SHP77 (cell line): Measurements from ENCODE around the gene PRDM13.
"Not testable (repeated sequence)": the region's sequence is repeated elsewhere in the genome, so short reads cannot be mapped to it uniquely, and the experiment has no call there.

ENCODE experiments used
- DNase-seq, 2 experiments: peaks; one replicate each; lab custom pipeline; 2025; lab: John Stamatoyannopoulos, UW

PRDM13 gene

DNA sequence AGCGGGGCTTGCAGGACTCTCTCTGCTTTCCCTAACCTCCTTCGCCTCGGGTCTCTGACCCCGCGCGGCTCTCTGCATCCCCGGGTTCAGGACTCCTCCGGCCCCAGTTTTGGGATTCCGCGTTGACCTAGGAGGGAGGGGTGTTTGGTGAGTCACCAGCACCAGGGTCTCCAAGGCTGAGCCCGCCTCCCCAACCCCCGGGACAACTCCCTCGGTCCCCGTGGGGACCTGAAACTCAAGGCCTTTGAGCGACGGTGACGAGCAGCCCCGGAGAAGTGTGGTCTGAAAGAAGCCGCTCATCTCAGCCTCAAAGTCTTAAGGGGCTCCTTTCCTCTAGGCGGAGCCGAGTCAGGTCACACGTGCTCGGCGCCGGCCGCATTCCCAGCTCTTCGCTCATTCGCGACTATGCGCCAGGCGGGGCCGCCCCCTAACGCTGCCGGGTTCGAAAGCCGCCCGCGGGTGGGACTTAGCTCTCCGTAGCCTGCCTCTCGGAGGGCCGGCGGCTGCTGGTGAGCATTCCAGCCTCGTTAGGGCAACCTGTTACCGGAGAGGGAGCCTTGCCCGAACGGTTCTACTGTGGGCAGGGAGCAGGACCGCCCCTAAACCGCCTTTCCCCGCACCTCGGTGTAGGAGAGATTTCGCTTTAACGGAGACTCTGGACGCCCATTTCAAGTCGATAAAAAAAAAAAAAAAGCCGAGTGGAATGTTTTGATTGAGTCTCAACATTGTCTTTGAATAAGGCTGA is 3.0 kb upstream of the PRDM13 start:
- no peak for DNase-seq

DNA sequence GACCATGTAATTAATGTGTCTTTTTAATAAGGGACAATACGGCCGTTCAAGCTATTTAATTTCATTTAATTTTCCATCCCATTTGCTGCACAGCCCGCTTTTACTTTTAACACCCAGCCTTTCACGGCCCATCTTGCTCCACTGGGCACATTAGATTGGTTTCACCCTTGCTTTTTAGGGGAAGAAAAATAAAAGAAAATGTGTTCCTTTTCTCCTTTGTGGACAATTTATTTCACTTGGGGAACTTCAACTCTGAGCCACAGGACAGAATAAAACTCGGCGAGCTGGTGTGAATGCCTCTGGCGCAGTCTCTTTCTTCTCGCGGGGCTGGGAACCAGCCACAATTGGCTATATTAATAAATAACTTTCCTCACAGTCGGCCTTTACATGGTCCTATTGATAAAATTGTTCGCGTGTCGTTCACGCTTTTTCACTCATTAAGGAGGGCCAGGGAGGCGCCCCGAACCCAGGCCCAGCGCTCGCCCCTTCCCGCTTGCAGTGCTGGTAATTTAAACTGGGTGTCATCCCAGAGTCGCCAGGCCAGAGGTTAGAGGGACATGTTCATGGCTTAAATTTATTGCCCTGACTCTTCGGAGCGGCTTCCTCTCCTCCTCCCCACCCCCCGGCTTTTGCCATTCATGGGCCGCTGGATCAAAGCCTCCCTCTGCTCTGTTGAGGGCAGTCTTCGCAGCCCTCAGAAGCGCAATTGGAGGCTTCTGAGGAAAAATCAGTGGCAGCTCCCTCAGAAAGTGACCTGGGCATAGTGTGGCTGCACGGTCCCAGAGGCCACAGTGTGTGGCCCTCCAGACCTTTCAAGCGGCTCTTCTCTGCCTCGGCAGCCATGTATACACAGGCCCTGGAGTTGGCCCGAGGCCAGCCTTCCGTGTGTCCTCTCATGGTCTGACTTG is 2.2 kb upstream of the PRDM13 start:
- peak in 1 of 2 experiments; percentile 4 for DNase-seq

DNA sequence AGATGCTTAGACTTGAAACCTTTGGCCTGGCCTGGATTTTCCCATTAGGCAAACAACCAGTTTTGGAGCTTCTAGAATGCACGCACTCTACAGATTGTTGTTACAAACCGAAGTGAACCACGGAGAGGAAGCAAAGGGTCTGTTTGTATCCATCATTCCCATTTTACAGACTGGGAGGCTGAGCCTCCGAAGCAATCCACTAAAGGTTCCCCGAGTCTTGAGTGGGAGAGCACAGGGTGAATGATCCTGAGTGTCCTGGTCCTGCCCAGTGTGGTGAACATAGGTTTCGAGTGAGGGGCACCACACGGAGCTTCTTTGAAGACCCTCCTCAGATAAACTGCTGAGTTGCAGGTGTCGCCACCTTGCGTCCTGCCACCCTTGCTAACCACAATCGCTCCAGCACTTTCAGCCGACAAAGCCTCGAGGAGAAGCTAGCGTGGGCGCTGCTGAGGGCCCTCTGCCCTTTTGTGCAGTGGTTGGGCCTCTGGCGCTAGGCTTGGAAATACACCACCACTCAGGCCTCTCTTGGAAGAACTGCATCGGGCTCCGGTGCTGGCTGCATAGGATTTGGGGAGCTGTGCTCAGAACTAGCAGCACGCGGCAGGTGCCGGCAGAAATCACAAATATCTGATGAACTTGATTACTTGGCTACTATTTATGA is 1.4 kb upstream of the PRDM13 start:
- DNase-seq = peak in 1 of 2 experiments; percentile 0

DNA sequence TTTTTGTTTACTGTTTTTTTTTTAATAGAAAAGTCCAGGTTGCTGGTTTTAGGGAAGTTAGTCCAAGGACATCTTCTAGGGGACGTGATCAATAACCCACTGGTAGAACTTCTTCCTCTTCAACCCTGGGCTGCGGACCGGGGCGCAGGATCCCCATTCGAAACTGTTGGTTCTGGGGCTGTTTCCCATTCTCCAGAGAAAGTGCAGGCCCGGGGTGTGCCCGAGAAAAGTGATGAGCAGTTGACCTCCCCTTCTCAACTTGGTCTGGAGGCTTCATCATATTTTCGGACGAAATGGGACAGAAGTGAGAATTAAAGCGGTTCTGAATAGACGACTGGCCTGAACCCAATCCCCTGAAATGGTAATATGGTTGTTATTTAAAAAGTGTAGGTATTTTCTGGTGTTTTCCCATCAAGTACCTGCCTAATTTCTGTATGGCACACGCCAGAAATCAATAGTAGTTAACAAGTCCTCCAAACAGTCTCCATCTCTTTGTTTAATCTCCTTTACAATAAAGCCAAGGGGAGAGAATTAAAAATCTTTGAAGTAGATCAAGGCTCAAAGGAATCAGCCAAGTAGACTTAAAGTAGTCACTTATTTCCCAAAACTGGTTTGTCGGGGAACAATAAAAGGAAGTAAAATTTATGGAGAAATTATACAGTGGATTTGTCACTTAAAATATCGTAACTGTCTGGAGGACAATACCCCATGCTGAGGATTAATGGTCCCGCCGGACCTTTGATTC is 550 bp upstream of the PRDM13 start:
- no peak for DNase-seq

DNA sequence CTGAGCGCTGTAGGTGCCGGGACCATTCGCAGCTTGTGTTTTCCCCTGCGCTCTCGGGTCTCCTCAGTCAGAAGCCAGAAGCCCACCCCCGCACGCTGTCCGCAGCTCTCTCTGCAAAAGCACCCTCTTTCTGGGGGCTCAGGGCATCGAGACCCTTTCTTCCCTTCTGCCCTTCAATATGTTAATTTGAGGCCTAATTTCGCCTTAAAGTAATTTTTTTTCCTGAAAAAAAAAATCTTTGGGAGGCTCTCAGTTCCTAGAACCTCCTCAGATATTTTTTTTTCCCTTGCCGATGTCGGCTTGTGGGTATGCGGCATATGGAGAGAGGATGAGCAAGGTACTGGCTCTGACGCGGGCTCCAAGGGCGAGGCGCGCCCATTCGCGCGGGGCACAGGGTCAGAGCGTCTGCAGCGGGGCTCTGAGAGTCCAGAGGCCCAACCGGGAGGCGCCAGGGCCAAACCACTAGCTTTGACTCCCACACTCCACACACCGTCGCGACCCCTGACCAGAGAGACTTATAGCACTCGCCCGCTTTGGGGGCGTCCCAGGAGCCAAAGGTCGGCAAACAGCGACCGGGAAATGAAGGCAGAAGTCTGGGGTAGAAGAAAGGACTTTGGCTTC is 893 bp downstream of the PRDM13 start:
- DNase-seq = no peak

DNA sequence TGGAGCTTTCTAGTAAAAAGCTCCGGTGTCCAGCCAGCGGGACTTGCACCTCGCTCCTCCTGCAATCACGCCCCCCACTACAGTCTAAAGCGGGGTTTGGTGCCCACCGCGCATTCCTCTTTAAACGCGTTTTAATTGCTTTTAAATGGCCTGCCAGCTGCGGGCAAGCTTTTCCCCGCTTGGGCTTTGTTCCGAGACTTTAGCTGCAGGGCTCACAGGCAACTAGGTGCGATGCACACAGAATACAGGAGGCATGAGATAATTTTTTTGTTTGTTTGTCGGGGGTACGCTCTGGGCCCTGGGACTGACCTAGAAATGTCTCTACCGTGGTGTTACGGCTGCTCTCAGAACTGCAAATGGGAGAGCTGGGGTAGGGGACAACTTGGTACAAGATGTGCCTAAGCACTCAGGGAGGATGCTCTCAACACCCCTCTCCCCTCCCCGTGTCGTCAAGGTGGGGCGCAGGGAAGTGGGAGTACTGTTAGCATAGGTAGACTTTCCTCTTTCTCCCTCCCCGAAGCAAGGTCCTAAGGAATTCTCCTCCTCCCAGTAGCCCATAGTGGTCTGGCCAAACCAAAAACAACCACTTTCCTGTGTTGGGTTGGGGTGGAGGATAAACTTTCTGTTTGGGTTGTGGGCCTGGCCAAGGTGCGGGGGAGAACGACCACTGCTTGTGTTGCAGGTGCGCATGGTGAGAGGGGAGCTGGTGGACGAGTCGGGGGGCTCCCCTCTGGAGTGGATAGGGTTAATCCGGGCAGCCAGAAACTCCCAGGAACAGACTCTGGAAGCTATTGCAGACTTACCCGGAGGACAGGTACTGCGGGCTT is 1.6 kb downstream of the PRDM13 start:
- DNase-seq = no peak

DNA sequence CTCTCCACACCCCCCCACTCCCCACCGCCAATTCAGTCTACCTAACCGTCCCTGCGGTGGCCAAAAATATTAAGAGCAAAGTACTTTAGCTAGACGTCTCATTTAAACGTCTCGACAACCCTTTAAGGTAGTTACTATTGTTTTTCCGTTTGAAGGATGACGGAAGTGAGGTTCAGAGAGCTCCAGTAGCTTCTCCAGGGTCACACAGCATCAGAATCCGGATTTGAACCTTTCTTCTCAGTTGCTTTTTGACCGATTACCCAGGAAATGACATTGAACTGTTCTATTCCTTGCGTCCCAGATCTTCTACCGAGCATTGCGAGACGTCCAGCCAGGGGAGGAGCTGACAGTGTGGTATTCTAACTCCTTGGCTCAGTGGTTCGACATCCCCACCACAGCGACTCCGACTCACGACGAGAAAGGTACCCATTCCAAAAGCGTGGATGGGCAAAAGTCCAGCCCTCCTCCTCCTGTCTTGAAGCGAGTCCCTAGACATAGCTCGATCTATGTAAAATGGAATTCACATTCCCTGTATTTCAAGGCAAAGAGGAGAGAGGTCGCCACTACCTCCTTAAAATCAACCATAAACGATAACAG is 2.4 kb downstream of the PRDM13 start:
- DNase-seq = no peak

DNA sequence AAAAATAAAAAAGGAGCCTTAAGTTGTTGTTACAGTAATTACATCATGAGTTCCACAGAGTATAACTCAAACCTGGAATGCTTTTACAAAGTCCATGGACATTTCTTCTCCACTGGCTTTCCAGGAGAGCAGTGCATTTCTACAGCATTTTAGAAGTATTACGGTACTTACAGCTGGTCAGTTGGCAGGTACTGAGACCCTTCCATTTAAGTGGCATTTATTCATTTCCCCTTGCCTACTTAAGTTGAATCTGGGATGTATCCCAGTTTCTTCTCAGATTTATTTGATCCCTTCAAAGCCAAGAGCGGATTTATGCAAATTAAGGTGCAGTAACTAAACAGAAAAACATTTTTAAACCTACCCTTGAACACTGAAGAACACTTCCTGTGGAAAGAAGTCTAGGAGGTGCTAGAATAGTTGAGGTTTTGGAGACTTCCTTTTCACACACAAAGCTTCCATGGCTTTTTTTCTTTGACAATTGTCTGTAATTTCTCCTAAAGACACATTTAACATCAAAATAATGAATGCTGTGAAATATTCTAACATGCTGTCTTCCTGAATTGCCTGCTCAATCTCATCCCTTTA is 3.4 kb downstream of the PRDM13 start:
- no peak for DNase-seq

DNA sequence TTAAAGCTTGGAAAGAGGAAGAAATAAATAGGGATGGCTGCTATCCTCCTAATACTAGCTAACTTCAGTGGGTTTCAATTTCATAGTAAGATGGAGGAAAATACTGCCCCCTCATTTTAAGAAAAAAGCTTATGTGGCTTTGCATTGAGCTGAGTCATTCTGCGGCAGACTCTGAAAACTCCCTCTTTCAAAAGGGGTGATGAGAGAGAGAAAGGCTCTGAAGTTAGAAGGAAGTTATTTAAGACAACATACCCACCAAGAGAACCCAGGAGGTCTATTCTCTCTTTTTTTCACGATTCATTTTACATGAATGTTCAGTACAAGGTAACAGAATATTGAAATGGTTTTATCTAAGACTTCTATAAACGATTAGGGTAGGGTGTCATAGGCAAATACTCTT is 4.5 kb downstream of the PRDM13 start:
- DNase-seq = no peak

DNA sequence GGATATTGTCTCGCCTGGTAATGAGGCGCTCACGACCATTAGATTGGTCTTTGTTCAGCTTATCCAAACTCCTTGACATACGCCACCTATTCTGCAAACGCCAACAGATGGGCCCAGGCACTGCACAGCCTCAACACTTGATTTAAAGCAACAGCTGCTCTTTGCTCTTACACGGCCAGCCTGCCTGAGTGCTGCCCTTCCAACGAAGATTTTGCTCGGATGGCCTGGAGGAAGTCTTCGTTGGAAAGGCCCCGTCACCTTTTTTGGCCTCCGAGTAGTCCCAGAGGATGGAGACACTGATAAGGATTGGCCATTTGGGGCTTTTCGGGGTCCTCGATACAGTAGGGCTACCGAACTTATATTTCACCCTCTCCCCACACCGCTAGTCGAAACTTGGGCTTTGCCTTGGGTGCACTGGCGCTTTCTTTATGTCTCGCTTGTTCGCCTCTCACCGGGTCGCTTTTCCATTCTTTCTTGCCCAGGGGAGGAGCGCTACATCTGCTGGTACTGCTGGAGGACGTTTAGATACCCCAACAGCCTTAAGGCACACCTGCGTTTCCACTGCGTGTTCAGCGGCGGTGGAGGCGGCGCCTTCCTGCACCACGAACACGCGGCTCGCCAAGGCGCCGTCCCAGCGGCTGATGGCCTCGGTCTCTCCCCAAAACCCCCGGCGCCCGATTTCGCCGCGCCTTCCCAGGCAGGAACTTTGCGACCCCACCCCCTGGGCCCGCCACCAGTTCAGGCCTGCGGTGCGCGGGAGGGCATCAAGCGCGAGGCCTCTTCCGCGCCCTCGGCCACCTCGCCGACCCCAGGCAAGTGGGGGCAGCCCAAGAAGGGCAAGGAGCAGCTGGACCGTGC is 6.1 kb downstream of the PRDM13 start:
- DNase-seq = no peak

DNA sequence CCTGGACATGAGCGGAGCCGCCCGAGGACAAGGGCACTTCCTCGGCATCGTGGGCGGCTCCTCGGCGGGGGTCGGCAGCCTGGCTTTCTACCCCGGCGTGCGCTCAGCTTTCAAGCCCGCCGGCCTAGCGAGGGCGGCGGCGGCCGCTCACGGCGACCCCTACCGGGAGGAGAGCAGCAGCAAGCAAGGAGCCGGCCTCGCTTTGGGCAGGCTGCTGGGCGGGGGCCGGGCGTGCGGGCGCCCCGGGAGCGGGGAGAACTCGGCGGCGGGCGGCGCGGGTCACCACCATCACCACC is 6.7 kb downstream of the PRDM13 start:
- DNase-seq = no peak

DNA sequence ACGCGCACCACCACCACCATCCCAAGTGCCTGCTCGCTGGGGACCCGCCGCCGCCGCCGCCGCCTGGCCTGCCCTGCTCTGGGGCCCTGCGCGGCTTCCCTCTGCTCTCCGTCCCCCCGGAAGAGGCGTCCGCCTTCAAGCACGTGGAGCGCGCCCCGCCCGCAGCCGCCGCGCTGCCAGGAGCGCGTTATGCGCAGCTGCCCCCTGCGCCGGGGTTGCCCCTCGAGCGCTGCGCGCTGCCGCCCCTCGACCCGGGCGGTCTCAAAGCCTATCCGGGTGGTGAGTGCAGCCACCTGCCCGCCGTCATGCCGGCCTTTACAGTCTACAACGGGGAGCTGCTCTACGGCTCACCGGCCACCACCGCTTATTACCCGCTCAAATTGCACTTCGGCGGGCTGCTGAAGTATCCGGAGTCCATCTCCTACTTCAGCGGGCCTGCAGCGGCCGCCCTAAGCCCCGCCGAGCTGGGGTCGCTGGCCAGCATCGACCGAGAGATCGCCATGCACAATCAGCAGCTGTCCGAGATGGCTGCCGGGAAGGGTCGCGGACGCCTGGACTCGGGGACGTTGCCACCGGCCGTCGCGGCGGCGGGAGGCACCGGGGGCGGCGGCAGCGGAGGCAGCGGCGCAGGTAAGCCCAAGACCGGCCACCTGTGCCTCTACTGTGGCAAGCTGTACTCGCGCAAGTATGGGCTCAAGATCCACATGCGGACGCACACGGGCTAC is 7.2 kb downstream of the PRDM13 start:
- no peak for DNase-seq

DNA sequence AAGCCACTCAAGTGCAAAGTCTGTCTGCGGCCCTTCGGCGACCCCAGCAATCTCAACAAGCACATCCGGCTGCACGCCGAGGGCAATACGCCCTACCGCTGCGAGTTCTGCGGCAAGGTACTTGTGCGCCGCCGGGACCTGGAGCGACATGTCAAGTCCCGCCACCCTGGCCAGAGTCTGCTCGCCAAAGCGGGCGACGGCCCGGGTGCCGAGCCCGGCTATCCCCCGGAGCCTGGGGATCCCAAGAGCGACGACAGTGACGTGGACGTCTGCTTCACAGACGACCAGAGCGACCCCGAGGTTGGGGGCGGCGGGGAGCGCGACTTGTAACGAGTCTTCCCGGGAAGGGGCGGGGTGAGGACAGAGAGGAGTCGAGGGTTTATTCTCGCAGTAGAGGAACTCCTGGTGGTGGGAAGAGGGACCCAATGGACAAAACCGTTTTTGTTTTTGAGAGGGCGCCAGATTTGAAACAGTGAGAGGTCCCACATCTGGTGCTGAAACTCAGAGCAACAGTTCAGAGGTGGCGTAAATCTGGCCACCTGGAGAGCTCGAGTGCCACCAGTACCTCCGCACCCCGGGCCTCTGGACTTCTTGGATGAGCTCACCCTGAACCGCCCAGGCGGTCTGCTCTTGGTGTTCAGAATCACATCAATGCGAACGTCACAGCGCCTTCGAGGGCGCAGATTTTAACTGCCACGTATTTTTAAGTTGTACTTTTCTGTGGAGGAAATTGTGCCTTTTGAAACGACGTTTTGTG is 8.0 kb downstream of the PRDM13 start:
- DNase-seq = no peak

DNA sequence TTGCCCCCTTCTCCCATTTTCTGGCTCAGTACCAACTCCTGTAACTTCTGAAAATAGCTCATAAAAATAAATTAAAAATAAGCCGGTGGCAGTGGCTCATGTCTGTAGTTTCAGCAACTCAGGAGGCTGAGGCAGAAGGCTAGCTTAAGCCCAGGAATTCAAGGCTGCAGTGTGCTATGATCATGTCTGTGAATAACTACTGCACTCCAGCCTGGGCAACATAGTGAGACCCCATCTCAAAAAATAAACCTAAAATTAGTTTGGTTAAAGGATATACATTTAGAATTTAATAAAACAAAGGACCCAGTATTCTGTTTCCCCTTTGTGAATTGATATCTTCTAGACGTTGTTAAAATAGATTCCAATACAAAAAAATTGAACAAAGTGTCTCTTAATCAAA is 10.5 kb downstream of the PRDM13 start:
- no peak for DNase-seq

DNA sequence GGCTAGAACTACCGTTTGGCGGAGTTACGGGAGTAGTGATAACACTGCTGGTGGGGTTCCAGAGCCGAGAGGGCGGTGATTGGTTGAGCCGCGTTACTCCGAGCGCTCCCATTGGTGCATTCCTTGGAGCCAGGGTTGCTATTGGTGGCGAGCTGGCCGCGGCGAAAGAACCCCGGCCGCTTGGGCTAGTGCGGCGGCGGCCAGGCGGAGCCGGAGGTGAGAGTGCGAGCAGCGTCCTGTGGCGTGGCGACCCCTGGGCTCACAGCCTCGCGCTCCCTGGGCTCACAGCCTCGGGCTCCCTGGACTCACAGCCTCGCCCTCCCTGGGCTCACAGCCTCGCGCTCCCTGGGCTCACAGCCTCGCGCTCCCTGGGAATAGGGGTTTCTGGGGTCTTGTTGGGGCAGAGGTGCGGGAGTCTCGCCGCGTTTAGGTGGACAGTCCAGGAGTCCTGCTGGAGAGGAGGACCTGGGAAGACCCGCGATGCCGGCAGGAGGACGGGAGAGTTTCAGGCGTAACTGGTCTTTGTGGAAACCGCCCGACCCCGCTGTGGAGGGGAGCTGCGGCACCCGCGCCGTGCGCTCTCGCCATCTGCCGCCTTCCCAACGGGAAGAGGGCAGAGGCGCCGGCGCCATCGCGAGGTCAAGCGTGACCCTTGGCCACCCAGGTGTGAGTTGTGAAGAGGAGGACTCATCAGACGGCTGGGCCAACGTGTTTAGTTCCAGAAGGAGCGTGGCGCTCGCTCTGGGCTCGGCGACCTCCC is 12.2 kb downstream of the PRDM13 start:
- DNase-seq = no peak

DNA sequence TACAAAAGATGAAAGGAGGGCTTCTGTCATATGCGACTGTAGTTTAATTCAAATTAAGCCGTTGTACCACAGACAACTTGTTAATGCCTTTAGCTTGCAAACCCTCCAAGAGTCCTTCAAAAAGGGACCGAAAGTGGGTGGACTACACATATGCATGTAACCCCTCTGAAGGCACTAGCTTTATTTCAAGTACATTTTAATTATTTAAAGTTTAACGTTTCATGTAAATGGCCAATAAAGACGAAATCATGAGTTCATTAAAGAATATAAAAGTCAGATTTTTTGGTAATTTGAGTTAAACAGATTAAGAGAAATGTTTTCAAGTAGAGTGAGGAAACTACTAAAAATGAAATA is 12.8 kb downstream of the PRDM13 start:
- no peak for DNase-seq

DNA sequence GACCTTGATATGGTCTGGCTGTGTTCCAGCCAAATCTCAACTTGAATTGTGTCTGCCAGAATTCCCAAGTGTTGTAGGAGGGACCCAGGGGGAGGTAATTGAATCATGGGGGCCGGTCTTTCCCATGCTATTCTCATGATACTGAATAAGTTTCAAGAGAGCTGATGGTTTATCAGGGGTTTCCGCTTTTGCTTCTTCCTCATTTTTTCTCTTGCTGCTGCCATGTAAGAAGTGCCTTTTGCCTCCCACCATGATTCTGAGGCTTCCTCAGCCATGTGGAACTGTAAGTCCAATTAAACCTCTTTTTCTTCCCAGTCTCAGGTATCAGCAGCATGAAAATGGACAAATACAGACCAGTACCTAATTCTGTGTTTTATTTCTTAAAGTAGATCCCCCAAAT is 15.4 kb downstream of the PRDM13 start:
- not testable (repeated sequence) for DNase-seq
